GM19438 (cell line): Measurements from ENCODE around the gene ANKRD6.

Experiments
- ATAC-seq: cut with Tn5 transposase; IDR thresholded peaks from one replicate; pipeline ENCODE4 v1.9.1; 2021; ENCODE audit warnings: low read depth; ENCODE audit not compliant: unreplicated experiment

ANKRD6 gene

GRCh38 chr6:89464295-89464694 lies 31.3 kb downstream of the ANKRD6 start:
- no peak for ATAC-seq

GRCh38 chr6:89467437-89467836 lies 34.5 kb downstream of the ANKRD6 start:
- ATAC-seq: no peak

DNA sequence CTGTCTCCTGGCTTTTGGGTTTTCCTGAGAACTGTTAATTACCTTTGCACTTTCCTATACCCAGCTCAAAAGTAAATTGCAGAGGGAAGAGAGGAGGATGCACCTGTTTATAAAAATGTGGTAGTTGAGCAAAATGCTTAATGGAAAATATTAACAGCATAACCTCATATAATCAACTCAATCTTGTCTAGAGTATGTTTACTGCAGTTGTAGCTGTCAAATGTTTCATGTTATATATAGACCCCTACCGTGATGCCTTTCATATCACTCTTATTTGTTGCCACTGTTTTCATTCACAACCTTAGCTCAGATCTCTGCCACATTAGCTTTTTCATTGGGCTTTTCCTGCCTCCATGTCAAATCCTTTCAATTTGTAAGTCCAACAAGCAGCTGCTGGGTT lies 36.0 kb downstream of the ANKRD6 start:
- no peak for ATAC-seq

DNA sequence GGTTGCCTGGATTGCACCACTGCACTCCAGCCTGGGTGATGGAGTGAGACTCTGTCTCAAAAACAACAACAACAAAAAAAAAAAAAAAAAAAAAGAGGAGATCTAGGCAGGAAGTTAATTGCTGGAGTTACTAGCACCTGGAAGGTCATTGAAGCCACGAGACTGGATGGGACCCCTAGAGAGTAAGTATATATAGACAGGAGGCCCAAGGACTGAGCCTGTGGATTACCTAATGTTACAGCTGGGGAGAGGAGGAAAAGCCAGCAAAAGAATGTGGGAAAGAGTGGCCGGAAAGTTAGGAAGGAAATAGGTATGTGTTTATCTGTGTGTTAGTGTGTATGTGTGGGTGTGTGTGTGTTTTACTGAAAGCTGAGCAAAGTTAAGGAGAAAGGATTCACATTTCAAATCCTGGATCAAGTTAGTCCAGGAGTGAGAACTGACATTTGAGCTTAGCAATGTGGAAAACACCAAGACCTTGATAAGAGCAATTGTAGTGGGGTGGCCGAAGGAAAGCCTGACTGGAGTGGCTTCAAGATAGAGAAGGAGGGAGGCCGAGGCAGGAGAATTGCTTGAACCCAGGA lies 38.4 kb downstream of the ANKRD6 start:
- no peak for ATAC-seq

DNA sequence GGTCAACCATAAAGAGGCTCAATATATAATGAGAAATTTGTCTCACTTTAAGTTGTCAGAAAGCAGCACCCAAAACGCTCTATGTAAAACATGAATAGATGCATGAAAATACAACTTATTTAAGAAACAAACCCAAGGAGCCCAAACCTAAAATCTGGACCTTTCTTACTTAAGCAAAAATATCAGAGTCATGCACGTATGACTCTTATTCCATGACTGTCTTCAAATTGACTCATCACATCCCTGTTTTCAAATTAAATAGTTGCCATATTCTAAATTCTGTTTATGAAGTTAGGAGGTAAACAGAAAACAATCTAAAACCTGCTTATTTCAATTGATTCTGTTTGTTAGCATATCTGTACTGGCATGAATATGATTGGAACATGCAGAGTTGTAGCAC lies 42.1 kb downstream of the ANKRD6 start:
- ATAC-seq: no peak

GRCh38 chr6:89475634-89476033 lies 42.7 kb downstream of the ANKRD6 start:
- no peak for ATAC-seq

- no peak for ATAC-seq
These were observed 46.9 kb downstream of the ANKRD6 start for GRCh38 chr6:89479897-89480296.

- ATAC-seq: no peak
These were observed 48.7 kb downstream of the ANKRD6 start for GRCh38 chr6:89481695-89482094.

GRCh38 chr6:89482126-89482525 lies 49.2 kb downstream of the ANKRD6 start:
- no peak for ATAC-seq

DNA sequence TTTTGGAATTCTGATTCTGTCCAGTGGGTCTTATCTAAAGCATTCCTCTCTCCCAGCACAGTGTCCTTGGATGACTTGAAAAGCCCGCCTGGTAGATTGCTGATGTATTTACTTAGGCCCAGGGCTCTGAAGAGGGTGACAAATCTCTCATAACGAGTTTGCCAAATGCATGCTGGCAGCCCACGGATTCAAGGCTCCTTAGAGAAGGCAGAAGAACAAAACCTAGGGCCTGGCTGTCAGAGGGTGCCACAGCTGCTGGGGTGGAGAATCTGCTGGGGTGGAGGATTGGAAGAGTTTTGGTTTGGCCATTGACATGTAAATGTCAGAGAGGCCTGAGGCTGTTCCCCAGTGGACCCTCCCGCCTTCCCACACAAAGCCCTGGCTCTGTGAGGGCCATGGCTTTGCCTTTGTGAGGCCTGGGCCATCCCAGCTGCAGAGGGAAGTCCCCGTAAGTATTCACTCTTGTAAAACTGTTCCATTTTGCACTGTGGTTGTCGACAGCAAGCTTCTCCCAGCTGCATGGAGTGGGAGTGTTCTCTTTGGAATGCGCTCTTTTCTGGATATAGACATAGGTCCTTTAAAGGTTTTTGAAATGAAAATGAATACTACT lies 50.3 kb downstream of the ANKRD6 start:
- ATAC-seq: no peak

DNA sequence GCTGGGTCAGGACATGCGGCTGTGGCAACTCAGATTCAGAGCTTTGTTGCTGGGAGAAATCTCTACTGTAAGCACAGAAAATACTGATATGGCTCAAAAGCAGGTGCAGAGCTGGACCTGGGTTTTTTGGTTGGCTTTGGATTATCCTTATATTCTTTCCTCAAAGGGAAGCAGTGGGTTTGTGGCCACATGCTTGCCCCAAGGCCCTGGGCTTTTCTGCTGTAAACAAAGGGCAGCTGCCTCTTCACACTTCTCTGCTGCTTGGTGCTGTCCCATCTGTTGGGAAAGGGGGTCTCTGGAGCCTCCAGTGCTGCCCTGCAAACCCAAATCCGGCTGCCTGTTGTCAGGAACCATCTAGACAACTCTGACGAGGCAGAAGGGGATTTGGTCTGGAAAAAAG lies 52.4 kb downstream of the ANKRD6 start:
- no peak for ATAC-seq

DNA sequence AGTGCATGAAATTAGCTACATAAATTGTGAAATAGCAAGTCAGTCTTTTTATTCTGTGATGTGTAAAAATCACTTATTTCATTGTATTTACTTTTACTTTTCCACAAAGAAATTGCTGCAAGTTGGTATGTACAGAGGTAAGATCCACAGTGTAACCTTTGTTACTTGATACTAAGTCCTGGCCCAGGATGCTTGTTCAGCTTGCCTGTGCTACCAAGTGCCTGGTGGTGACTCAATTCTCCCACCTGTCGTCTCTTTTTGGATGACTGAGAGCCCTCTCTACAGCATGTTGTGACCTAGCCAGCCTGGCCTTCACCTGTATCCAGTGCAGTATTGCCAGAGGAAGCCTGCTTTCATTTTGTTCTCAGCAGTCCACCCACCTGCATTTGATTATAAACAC lies 54.9 kb downstream of the ANKRD6 start:
- ATAC-seq: no peak

DNA sequence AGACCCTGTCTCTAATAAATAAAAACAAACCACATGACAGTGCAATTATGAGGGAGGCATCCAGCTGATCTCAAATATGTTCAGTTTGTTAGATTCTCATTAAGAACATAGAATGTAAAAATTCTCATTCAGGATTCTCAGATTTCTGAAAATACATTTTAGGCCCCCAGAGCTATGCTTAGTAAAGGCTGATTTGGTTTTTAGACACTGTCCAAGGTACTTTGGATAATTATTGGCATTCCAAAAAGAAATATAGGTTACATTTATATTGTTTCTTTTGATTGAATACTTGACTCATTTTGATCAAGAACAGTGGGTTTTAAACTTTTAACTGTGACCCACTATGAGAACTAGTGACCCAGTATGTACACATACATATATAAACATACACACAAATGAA lies 55.5 kb downstream of the ANKRD6 start:
- no peak for ATAC-seq

- no peak for ATAC-seq
These were observed 56.1 kb downstream of the ANKRD6 start for GRCh38 chr6:89489078-89489477.

GRCh38 chr6:89492025-89492640 lies 59.2 kb downstream of the ANKRD6 start:
- no peak for ATAC-seq

- ATAC-seq: no peak
These were observed 61.3 kb downstream of the ANKRD6 start for GRCh38 chr6:89494131-89494793.

- no peak for ATAC-seq
These were observed 63.1 kb downstream of the ANKRD6 start for GRCh38 chr6:89495961-89496535.

DNA sequence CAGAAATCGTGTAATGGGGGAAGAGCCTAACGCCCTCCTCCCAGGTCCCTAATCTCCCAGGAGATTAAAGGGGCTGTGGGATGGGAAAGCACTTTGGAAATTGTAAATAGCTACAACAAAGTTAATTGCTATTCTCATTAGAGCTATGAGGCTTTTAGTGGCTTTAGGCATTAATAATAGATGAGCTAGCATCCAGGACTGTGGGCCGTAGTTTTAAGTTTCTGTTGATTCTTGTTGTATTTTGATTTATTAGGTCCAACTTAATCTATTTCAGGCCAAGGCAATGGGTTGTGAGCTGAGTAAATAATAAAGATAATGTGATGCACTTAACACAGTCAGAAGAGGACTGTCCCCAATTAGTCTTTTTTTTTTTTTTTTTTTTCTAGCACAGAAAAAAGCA lies 67.7 kb downstream of the ANKRD6 start:
- ATAC-seq: no peak

DNA sequence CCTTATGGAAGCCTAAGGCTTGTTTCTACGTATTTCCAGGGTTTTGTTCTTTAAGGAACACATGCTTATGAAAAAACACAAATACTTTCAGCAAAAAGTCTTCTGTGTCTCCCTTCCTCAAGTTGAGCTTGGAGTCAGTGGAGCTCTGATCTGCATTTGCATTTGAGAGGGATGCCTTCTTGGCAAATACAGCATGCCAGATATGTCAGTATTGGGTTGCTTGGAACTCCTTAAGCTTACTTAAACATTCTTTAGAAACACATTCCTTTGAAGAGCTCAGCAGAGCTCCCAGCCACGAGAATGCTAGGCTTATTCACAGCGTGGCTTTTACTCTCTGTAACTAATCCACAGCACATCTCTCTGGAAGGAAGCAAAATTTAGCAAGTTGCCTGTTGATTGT lies 68.3 kb downstream of the ANKRD6 start:
- ATAC-seq: no peak

- no peak for ATAC-seq
These were observed 68.8 kb downstream of the ANKRD6 start for GRCh38 chr6:89501753-89502152.

DNA sequence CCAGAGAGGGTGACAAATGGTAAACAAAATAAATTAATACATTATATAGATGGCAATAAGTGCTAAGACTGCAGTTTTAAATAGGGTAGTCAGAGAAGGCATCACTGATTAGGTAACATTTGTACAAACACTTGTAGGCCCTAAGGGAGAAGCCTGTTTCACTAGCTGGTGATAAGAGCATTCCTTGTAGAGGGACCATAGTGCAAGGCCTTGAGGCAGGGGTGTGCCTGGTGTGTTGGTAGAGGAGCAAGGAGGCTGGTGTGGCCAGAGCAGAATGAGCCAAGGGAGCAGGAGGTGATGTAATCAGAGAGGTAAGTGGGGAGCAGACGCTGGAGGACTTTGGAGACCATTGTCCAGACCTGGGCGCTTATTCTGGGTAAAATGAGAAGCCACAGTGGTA lies 70.7 kb downstream of the ANKRD6 start:
- no peak for ATAC-seq

DNA sequence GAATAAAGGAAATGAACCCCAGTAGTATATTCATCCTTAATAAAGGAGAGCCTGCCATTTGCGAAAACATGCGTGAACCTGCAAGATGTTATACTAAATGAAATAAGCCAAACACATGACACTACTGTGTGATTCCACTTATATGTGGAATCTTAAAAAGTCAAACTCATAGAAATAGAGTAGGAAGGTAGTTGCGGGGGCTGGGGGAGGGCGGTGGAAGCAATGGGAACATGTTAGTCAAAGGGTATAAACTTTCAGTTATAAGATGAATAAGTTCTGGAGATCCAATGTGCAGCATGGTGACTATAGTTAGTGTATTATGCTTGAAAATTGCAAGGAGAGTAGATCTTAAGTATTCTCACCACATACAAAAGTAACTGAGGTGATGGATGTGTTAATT lies 72.9 kb downstream of the ANKRD6 start:
- no peak for ATAC-seq
